GM12864 (cell line): ENCODE results near the gene AP5S1.

ENCODE experiments used
- DNase-seq: peaks from one replicate; pipeline ENCODE4 v3.0.0-alpha.2; 2011; ENCODE audit warnings: low read depth
- H3K4me3 ChIP-seq: 2 replicates; pipeline ENCODE4 v1.5.1; 2011; ENCODE audit warnings: mild to moderate bottlenecking, low read depth, low read length, control low read depth
- CTCF ChIP-seq: IDR thresholded peaks from 2 replicates; pipeline ENCODE4 v1.5.1; 2011; ENCODE audit warnings: low read depth, mild to moderate bottlenecking, moderate library complexity, low read length, control low read depth, inconsistent platforms; ENCODE audit errors: missing control alignments

AP5S1 gene

GRCh38 chr20:3803854-3804253, 16.5 kb upstream of the AP5S1 start:
- H3K4me3 ChIP-seq, result no peak overlapping the region
- no peak for TF ChIP-seq CTCF
- DNase-seq, result no peak

GRCh38 chr20:3804254-3804751, 16.0 kb upstream of the AP5S1 start:
- DNase-seq, result no peak
- TF ChIP-seq CTCF, result no peak
- no peak overlapping the region for H3K4me3 ChIP-seq

- H3K4me3 ChIP-seq, result no peak overlapping the region
- DNase-seq, result no peak
- TF ChIP-seq CTCF, result no peak
These were observed 15.6 kb upstream of the AP5S1 start for GRCh38 chr20:3804781-3805180.

GRCh38 chr20:3808544-3808943, 11.8 kb upstream of the AP5S1 start:
- no peak for DNase-seq
- H3K4me3 ChIP-seq, result no peak overlapping the region
- TF ChIP-seq CTCF, result no peak

GRCh38 chr20:3811467-3812258, 8.7 kb upstream of the AP5S1 start:
- DNase-seq, result no peak
- no peak for TF ChIP-seq CTCF
- H3K4me3 ChIP-seq, result no peak overlapping the region

- DNase-seq, result no peak
- no peak for TF ChIP-seq CTCF
- no peak overlapping the region for H3K4me3 ChIP-seq
These were observed 8.1 kb upstream of the AP5S1 start for GRCh38 chr20:3812259-3812681.
